Activated CD4-positive, alpha-beta T cell treated with anti-CD3 and anti-CD28 coated beads, Interleukin-2, amount 10 ng/mL, durations not matched to agents 24 days and 14 days (primary cell): ENCODE data around the gene RAB20. TPM values are rescaled to one million over a fixed set of nuclear protein-coding genes. Genes with fewer than 3 reads are reported as not detected.

Experiments
- DNase-seq: peaks from one replicate; pipeline ENCODE4 v3.0.0; 2022
- H3K27ac Mint-ChIP-seq: one replicate; pipeline ENCODE4 v1.8.0; 2022; ENCODE audit warnings: mild to moderate bottlenecking, mixed read lengths
- H3K27me3 Mint-ChIP-seq: one replicate; pipeline ENCODE4 v1.8.0; 2022; ENCODE audit warnings: mixed read lengths
- H3K36me3 Mint-ChIP-seq: one replicate; pipeline ENCODE4 v1.8.0; 2022; ENCODE audit warnings: low read depth, mild to moderate bottlenecking, mixed read lengths
- H3K4me1 Mint-ChIP-seq: one replicate; pipeline ENCODE4 v1.8.0; 2021; ENCODE audit warnings: mixed read lengths
- H3K4me3 Mint-ChIP-seq: one replicate; pipeline ENCODE4 v1.8.0; 2022; ENCODE audit warnings: mild to moderate bottlenecking, moderate library complexity, mixed read lengths
- H3K9me3 Mint-ChIP-seq: one replicate; pipeline ENCODE4 v1.8.0; 2021; ENCODE audit warnings: mixed read lengths
- intact Hi-C: fragments of 100-400 bp; cut with micrococcal nuclease; formaldehyde crosslinking; loops from one replicate; pipeline ENCODE4 v1.15.1; 2023
- total RNA-seq: library from RNA; stranded (reverse); gene quantifications from 2 replicates; pipeline ENCODE4 v1.2.3, GENCODE V29; 2022

The RAB20 gene
- total RNA-seq, 1 donor from 2014 or later, result 2.8 TPM

GRCh38 chr13:110523838-110524540 is 37.5 kb downstream of the RAB20 start:
- H3K4me3 Mint-ChIP-seq, result no peak overlapping the region
- H3K9me3 Mint-ChIP-seq, result no peaks in the 10 kb centered on the region
- peaks cover 20% of the 10 kb centered on the region for H3K4me1 Mint-ChIP-seq
- intact Hi-C loops, result loop anchor here (5.0 kb wide), 1 partner anchor 263 kb away; no protein-coding TSS in a partner anchor
- H3K27me3 Mint-ChIP-seq, result no peaks in the 10 kb centered on the region
- H3K27ac Mint-ChIP-seq, result no peak overlapping the region
- H3K36me3 Mint-ChIP-seq, result no peaks in the 10 kb centered on the region
- DNase-seq, result no peak

DNA sequence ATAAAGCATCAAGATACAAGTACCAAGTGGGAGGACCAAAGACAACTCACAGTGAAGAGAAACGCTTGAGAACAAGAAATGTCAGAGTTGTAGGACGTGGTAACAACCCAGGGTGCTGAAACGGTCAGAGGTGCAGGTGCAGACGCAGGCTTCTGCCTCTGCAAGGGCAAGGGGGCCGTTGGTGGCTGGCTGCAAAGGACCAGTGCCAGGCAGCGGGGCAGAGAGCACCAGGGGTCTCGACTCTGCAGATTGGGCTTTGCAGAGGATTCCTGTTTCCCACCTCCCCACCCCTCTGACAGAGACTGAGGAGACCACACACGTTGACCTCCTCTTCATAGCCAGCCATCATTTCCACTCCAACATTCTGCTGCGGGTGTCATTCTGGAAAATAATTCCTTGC is 38.3 kb downstream of the RAB20 start:
- Mint-ChIP-seq H3K36me3 (no peaks in the 10 kb centered on the region), H3K4me3 (no peak overlapping the region), H3K27me3 (no peaks in the 10 kb centered on the region), H3K27ac (no peak overlapping the region), H3K4me1 (peaks cover 20% of the 10 kb centered on the region), H3K9me3 (no peaks in the 10 kb centered on the region)
- intact Hi-C loops, result loop anchor here (5.0 kb wide), 1 partner anchor 264 kb away; no protein-coding TSS in a partner anchor
- no peak for DNase-seq

- Mint-ChIP-seq H3K4me1 (peaks cover 20% of the 10 kb centered on the region), H3K36me3 (no peaks in the 10 kb centered on the region), H3K27ac (no peak overlapping the region), H3K4me3 (no peak overlapping the region), H3K9me3 (no peaks in the 10 kb centered on the region), H3K27me3 (no peaks in the 10 kb centered on the region)
- intact Hi-C loops, result loop anchor here (5.0 kb wide), 1 partner anchor 265 kb away; no protein-coding TSS in a partner anchor
- no peak for DNase-seq
These were observed 38.8 kb downstream of the RAB20 start for GRCh38 chr13:110522721-110523120.

DNA sequence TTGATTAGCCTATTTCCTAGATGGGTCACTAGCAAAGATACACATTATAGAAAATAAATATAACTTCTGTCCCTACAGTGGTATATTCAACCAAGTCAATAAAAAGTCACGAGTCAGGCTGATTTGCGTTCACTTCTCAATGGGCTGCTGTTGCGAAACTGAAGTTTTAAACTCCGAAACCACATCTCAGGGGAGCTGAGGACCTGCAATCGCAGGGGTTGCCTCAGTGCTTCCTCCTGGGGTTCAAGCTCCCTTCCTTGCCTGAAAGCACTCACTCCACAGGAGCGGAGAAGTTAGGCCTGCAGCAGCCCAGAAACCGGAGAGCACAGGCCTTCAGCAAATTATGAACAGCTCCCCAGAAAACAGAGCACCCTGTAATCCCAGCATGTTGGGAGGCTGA is 39.6 kb downstream of the RAB20 start:
- no peaks in the 10 kb centered on the region for H3K36me3 Mint-ChIP-seq
- H3K4me1 Mint-ChIP-seq, result peaks cover 20% of the 10 kb centered on the region
- no peak overlapping the region for H3K27ac Mint-ChIP-seq
- H3K27me3 Mint-ChIP-seq, result no peaks in the 10 kb centered on the region
- intact Hi-C loops, result loop anchor here (5.0 kb wide), 1 partner anchor 265 kb away; no protein-coding TSS in a partner anchor
- H3K9me3 Mint-ChIP-seq, result no peaks in the 10 kb centered on the region
- no peak for DNase-seq
- no peak overlapping the region for H3K4me3 Mint-ChIP-seq

GRCh38 chr13:110521296-110521680 is 40.2 kb downstream of the RAB20 start:
- intact Hi-C loops, result loop anchor here (5.0 kb wide), 1 partner anchor 266 kb away; no protein-coding TSS in a partner anchor
- Mint-ChIP-seq H3K4me3 (no peak overlapping the region), H3K27me3 (no peaks in the 10 kb centered on the region), H3K36me3 (no peaks in the 10 kb centered on the region), H3K27ac (no peak overlapping the region), H3K4me1 (peaks cover 20% of the 10 kb centered on the region), H3K9me3 (no peaks in the 10 kb centered on the region)
- DNase-seq, result no peak

DNA sequence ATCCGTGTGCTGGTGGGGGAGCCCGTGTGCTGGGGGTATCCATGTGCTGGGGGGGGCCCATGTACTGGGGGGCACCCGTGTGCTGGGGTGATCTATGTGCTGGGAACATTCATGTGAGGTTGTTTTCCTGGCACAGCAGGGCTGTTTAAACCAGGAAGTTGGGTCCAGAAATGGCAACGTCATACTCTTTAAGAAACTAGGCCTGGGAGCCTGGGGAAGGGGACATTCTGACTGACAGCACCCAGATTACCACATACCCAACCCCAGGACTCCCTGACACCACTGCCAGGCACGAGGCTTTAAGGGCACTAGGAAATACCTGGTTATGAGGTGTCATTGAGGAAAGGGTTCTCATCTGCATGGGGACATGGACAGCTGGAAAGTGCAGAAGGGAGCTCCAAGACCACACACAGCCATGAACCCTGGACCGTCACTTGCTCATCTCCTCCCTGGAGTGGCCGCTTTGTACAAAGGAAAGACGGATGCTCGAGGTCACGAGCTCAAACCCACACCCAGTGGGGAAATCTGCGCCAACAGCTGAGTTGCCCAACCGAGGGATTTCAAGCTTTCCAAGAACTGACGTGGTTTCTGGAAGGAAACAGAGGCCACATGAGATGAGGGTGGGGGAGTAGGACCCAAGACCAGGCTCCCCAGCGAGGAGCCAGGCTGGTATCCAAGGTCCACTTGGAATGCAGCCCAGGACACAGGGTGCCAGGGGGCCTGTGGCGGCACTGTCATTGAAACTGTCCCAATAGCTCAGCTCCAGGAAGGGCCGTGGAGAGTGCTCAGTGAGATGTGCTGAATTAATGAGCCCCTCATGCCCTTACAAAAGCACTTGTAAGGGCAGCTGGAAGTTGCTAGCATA is 40.9 kb downstream of the RAB20 start:
- Mint-ChIP-seq H3K9me3 (no peaks in the 10 kb centered on the region), H3K36me3 (no peaks in the 10 kb centered on the region), H3K4me1 (peaks cover 16% of the 10 kb centered on the region), H3K4me3 (no peak overlapping the region), H3K27me3 (no peaks in the 10 kb centered on the region), H3K27ac (no peak overlapping the region)
- no peak for DNase-seq
- intact Hi-C loops, result loop anchor here (5.0 kb wide), 1 partner anchor 267 kb away; no protein-coding TSS in a partner anchor

DNA sequence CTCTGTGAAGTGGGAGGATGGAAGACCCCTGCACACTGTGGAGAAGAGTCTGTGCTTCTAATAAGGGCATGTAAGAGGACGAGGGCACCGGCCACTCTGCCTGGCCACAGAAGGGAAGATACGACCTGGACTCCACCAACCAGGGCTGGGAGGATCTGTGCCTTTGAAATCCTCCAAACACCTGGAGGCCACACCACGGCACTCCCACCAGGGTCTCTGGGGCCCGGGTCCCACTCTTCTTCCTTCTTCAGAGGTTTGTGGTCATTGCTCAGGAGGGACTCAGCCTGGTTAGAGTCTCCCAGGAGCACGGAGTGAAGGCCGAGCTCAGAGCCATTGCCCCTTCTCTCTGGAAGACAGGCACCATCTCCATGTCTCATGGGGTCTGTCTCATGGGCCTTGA is 42.0 kb downstream of the RAB20 start:
- Mint-ChIP-seq H3K27me3 (no peaks in the 10 kb centered on the region), H3K9me3 (no peaks in the 10 kb centered on the region), H3K36me3 (no peaks in the 10 kb centered on the region), H3K4me1 (peaks cover 11% of the 10 kb centered on the region), H3K27ac (no peak overlapping the region), H3K4me3 (no peak overlapping the region)
- DNase-seq, result no peak
- intact Hi-C loops, result no loop called here

DNA sequence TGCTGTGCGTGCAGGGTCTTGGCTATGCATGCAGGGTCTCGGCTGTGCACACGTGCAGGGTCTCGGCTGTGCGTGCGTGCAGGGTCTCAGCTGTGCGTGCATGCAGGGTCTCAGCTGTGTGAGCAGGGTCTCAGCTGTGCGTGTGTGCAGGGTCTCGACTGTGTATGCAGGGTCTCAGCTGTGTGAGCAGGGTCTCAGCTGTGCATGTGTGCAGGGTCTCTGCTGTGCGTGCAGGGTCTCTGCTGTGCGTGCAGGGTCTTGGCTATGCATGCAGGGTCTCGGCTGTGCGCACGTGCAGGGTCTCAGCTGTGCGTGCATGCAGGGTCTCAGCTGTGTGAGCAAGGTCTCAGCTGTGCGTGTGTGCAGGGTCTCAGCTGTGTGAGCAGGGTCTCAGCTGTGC is 42.5 kb downstream of the RAB20 start:
- peaks cover 7% of the 10 kb centered on the region for H3K4me1 Mint-ChIP-seq
- no peak for DNase-seq
- H3K9me3 Mint-ChIP-seq, result no peaks in the 10 kb centered on the region
- no peak overlapping the region for H3K27ac Mint-ChIP-seq
- intact Hi-C loops, result no loop called here
- no peak overlapping the region for H3K4me3 Mint-ChIP-seq
- H3K36me3 Mint-ChIP-seq, result no peaks in the 10 kb centered on the region
- H3K27me3 Mint-ChIP-seq, result no peaks in the 10 kb centered on the region

- Mint-ChIP-seq H3K27ac (no peak overlapping the region), H3K27me3 (no peaks in the 10 kb centered on the region), H3K4me3 (no peak overlapping the region), H3K36me3 (no peaks in the 10 kb centered on the region), H3K4me1 (peaks cover 7% of the 10 kb centered on the region), H3K9me3 (no peaks in the 10 kb centered on the region)
- no peak for DNase-seq
- intact Hi-C loops, result no loop called here
These were observed 43.0 kb downstream of the RAB20 start for GRCh38 chr13:110518571-110518970.

DNA sequence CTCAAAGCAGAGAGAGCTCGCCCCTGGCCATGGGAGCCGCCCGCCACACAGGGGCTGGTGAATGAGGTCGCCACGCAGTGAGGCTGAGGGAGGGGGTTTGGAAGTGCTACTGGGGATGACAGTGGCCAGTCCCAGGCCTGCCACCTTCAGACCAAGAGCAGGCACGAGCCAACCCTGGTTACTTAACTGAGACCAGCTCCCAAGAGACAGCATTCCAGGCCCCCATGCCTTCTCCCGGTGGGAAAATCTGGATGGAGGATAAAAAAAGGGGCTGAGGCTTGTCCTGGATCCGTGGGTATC is 43.3 kb downstream of the RAB20 start:
- Mint-ChIP-seq H3K27ac (no peak overlapping the region), H3K4me1 (peaks cover 7% of the 10 kb centered on the region), H3K4me3 (no peak overlapping the region), H3K27me3 (no peaks in the 10 kb centered on the region), H3K36me3 (no peaks in the 10 kb centered on the region), H3K9me3 (no peaks in the 10 kb centered on the region)
- no peak for DNase-seq
- intact Hi-C loops, result no loop called here

DNA sequence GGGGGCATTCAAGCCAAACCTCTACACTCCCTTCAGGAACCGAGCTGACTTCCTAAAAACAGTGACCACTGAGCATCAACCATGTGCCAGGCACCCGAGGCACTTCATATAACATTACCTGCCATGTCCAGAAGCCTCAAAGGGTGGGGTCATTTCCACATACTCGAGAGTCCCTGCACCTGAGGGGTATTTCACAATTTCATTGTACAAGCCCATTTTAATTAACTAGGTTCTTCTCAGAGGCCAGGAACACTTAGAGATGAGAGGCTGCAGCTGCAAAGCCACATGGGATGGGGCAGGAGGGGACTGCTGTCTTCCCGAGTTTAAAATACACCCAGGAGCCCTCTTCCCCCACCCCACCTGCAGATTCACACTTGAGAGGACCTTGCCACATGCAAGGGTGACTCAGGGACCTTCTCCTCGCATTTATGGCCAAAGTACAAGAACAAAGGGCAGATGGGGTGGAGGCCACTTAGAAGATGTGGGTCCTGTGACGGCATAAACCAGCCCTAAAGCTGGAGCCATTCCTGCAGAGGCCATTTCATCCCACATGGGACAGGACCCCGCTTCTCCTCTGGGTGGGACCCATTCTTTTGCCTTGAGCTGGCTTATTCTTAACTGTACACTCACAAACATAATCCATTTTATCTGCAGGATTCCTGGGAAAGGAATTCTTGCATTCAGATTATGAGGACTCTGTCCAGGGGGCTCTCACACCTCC is 43.9 kb downstream of the RAB20 start:
- H3K4me1 Mint-ChIP-seq, result peaks cover 7% of the 10 kb centered on the region
- H3K36me3 Mint-ChIP-seq, result no peaks in the 10 kb centered on the region
- intact Hi-C loops, result no loop called here
- H3K9me3 Mint-ChIP-seq, result no peaks in the 10 kb centered on the region
- no peaks in the 10 kb centered on the region for H3K27me3 Mint-ChIP-seq
- no peak overlapping the region for H3K27ac Mint-ChIP-seq
- DNase-seq, result no peak
- no peak overlapping the region for H3K4me3 Mint-ChIP-seq

- intact Hi-C loops, result no loop called here
- no peaks in the 10 kb centered on the region for H3K9me3 Mint-ChIP-seq
These were observed 45.0 kb downstream of the RAB20 start for GRCh38 chr13:110516500-110516899.

GRCh38 chr13:110512198-110512740 is 49.3 kb downstream of the RAB20 start:
- H3K27ac Mint-ChIP-seq, result no peak overlapping the region
- H3K27me3 Mint-ChIP-seq, result no peaks in the 10 kb centered on the region
- peaks cover 4% of the 10 kb centered on the region for H3K4me1 Mint-ChIP-seq
- no peak overlapping the region for H3K4me3 Mint-ChIP-seq
- H3K9me3 Mint-ChIP-seq, result no peaks in the 10 kb centered on the region
- intact Hi-C loops, result no loop called here
- no peak for DNase-seq
- H3K36me3 Mint-ChIP-seq, result no peaks in the 10 kb centered on the region

More at GRCh38 chr13:110516500-110516899, 45.0 kb downstream of the RAB20 start:
- Mint-ChIP-seq H3K27ac (no peak overlapping the region), H3K36me3 (no peaks in the 10 kb centered on the region), H3K4me1 (peaks cover 7% of the 10 kb centered on the region), H3K4me3 (no peak overlapping the region), H3K27me3 (no peaks in the 10 kb centered on the region)
- DNase-seq, result no peak
